K562 treated with DMSO at 1 percent for 24 hours (cell line): ENCODE results near the gene C1QTNF5. TPM values are rescaled to one million over a fixed set of nuclear protein-coding genes. Genes with fewer than 3 reads are reported as not detected.

Source experiments
- total RNA-seq: library from RNA; unstranded; fragments of 300-600 nt; gene quantifications from 2 replicates; pipeline ENCODE4 v1.2.3, GENCODE V29; 2022; ENCODE audit warnings: low read depth; ENCODE audit not compliant: insufficient read depth

C1QTNF5 gene
- 0.58 and 1.7 TPM in 2 replicates for total RNA-seq

GRCh38 chr11:119340335-119341221 is at the start of gene C1QTNF5:
Gene C1QTNF5 (minus strand): TSS chr11:119340883. CDS start chr11:119340397, 486 bp downstream.

GRCh38 chr11:119381181-119381988 is 40.7 kb upstream of the C1QTNF5 start, which contains the start of gene USP2:
Gene USP2 (minus strand): TSS chr11:119381690. CDS start chr11:119373480, 8,210 bp downstream.

GRCh38 chr11:119346605-119347004 is 5.9 kb upstream of the C1QTNF5 start, which contains the start of gene MFRP:
Gene MFRP (minus strand): TSS chr11:119346705. CDS start chr11:119346513, 192 bp downstream.

GRCh38 chr11:119334174-119334930 is 6.3 kb downstream of the C1QTNF5 start, which contains the start of gene RNF26:
Gene RNF26 (plus strand): TSS chr11:119334527. CDS start chr11:119335123, 596 bp downstream.

GRCh38 chr11:119316729-119317591 is 23.7 kb downstream of the C1QTNF5 start, which contains the start of gene MCAM:
Gene MCAM (minus strand): TSS chr11:119317130. CDS start chr11:119317101, 29 bp downstream.

Other genes starting within 250 kb of the C1QTNF5 start
- gene DPAGT1, start 239.0 kb downstream of the C1QTNF5 start, total RNA-seq: 43.3 and 51.9 TPM in 2 replicates
- gene C2CD2L, start 233.5 kb downstream of the C1QTNF5 start, total RNA-seq: 41.4 and 44.2 TPM in 2 replicates
- 25.6 and 31.5 TPM in 2 replicates for gene HINFP, start 219.3 kb downstream of the C1QTNF5 start, total RNA-seq
- not detected in 2 replicates for gene ABCG4, start 191.8 kb downstream of the C1QTNF5 start, total RNA-seq
- gene NLRX1, start 172.2 kb downstream of the C1QTNF5 start, total RNA-seq: 4.2 and 5.4 TPM in 2 replicates
- gene NHERF4, start 155.4 kb downstream of the C1QTNF5 start, total RNA-seq: not detected in 2 replicates
- 10.6 and 13.0 TPM in 2 replicates for gene CBL, start 134.5 kb downstream of the C1QTNF5 start, total RNA-seq
- 33.0 and 34.9 TPM in 2 replicates for gene MCAM, start 23.8 kb downstream of the C1QTNF5 start, total RNA-seq
- gene RNF26, start 6.4 kb downstream of the C1QTNF5 start, total RNA-seq: 69.1 and 69.4 TPM in 2 replicates
- gene MFRP, start 5.8 kb upstream of the C1QTNF5 start, total RNA-seq: not detected in 2 replicates
- gene USP2, start 40.8 kb upstream of the C1QTNF5 start, total RNA-seq: 7.8 and 8.0 TPM in 2 replicates
- gene THY1, start 82.3 kb upstream of the C1QTNF5 start, total RNA-seq: not detected in 2 replicates